Endothelial cell of umbilical vein (primary cell): ENCODE results near the gene TTYH3. TPM values are rescaled to one million over a fixed set of nuclear protein-coding genes. Genes with fewer than 3 reads are reported as not detected.

Experiments
- BruUV-seq: library from RNA; stranded (reverse); fragments of 400-500 nt; replicated peaks from 2 replicates; lab custom pipeline; 2021; lab: Mats Ljungman, UMichigan
- CTCF ChIA-PET: fragments of 300-600, 350-600 bp; sonication (Branson Sonifier 250); formaldehyde crosslinking; loops from one replicate; lab custom pipeline; 2021; ENCODE audit warnings: antibody characterized with exemption, inconsistent platforms; lab: Charles Lee
- POLR2A ChIA-PET: fragments of 300-600, 350-600 bp; sonication (Branson Sonifier 250); formaldehyde crosslinking; loops from one replicate; lab custom pipeline; 2021; ENCODE audit warnings: antibody characterized with exemption, inconsistent platforms; lab: Charles Lee
- DNase-seq: peaks from one replicate; pipeline ENCODE4 v3.0.0-alpha.2; 2011; ENCODE audit warnings: low read depth, low spot score
- FAIRE-seq: peaks from 2 replicates; lab custom pipeline; 2011; peaks lifted over from hg19 to GRCh38; lab: Jason Lieb, UNC
- H2AFZ ChIP-seq: 2 replicates; pipeline ENCODE4 v1.6.0; 2012; ENCODE audit warnings: low read depth, low read length, control low read depth, inconsistent platforms
- H3K27ac ChIP-seq: 2 replicates; pipeline ENCODE4 v1.5.1; 2011; ENCODE audit warnings: low read depth, mild to moderate bottlenecking, control low read depth, low read length, moderate library complexity; ENCODE audit not compliant: insufficient read depth
- H3K27me3 ChIP-seq, 2 experiments: 2 replicates each; pipeline versions ENCODE4 v1.6.0 to v1.6.1; 2011; ENCODE audit warnings: low read length in 2 of 2, mixed read lengths in 1 of 2; ENCODE audit not compliant: control insufficient read depth in 2 of 2, insufficient read depth in 2 of 2
- H3K36me3 ChIP-seq, 2 experiments: 2 replicates in 1 of 2; 3 replicates in 1 of 2; pipeline ENCODE4 v1.5.1; 2011; ENCODE audit warnings: low read length in 2 of 2, mild to moderate bottlenecking in 1 of 2, moderate library complexity in 1 of 2; ENCODE audit not compliant: control insufficient read depth in 2 of 2, insufficient read depth in 2 of 2; ENCODE audit errors: extremely low read depth in 1 of 2
- H3K4me1 ChIP-seq: 3 replicates; pipeline ENCODE4 v1.5.1; 2011; ENCODE audit warnings: mild to moderate bottlenecking, low read length; ENCODE audit not compliant: control insufficient read depth, insufficient read depth; ENCODE audit errors: extremely low read depth
- H3K4me2 ChIP-seq: 2 replicates; pipeline ENCODE4 v1.6.1; 2011; ENCODE audit warnings: low read length, control low read depth, mixed read lengths; ENCODE audit not compliant: insufficient read depth
- H3K4me3 ChIP-seq, 3 experiments: fragments of 200-600 bp in 1 of 3; sonication (generic), shearing (Covaris generic) in 1 of 3; replicated peaks in 1 of 3; 2 replicates each; pipeline ENCODE4 v1.5.1; 2011 to 2016; ENCODE audit warnings: control low read depth in 3 of 3, low read length in 3 of 3, mild to moderate bottlenecking in 2 of 3, inconsistent platforms in 1 of 3, low read depth in 1 of 3, moderate library complexity in 1 of 3; ENCODE audit not compliant: insufficient read depth in 1 of 3
- H3K79me2 ChIP-seq: 2 replicates; pipeline ENCODE4 v1.6.0; 2012; ENCODE audit warnings: low read length, inconsistent platforms; ENCODE audit not compliant: control insufficient read depth, insufficient read depth
- H3K9ac ChIP-seq: replicated peaks from 2 replicates; pipeline ENCODE3; 2011; ENCODE audit warnings: low read length, control low read depth; ENCODE audit not compliant: insufficient read depth; ENCODE audit errors: extremely low read depth
- H3K9me1 ChIP-seq: replicated peaks from 3 replicates; pipeline ENCODE4 v1.6.0; 2011; ENCODE audit warnings: mild to moderate bottlenecking, low read length; ENCODE audit not compliant: control insufficient read depth, insufficient read depth; ENCODE audit errors: extremely low read depth
- H3K9me3 ChIP-seq: replicated peaks from 2 replicates; pipeline ENCODE4 v1.5.1; 2012; ENCODE audit warnings: low read length, inconsistent platforms; ENCODE audit not compliant: control insufficient read depth, insufficient read depth
- H4K20me1 ChIP-seq: replicated peaks from 2 replicates; pipeline ENCODE3; 2011; ENCODE audit warnings: mild to moderate bottlenecking, low read length; ENCODE audit not compliant: control insufficient read depth, insufficient read depth; ENCODE audit errors: extremely low read depth
- EZH2 ChIP-seq: IDR thresholded peaks from 2 replicates; pipeline ENCODE4 v1.6.1; 2012; ENCODE audit warnings: borderline replicate concordance, low read depth, mild to moderate bottlenecking, moderate library complexity, low read length, inconsistent platforms; ENCODE audit not compliant: severe bottlenecking
- FOS ChIP-seq: IDR thresholded peaks from 2 replicates; pipeline ENCODE4 v1.6.1; 2011; ENCODE audit warnings: mild to moderate bottlenecking, low read length, moderate library complexity, borderline replicate concordance; ENCODE audit not compliant: insufficient read depth
- GATA2 ChIP-seq: IDR thresholded peaks from 2 replicates; pipeline ENCODE4 v1.7.0; 2011; ENCODE audit warnings: low read depth, mild to moderate bottlenecking, moderate library complexity, mixed read lengths, low read length; ENCODE audit not compliant: insufficient read length, insufficient read depth
- JUN ChIP-seq: IDR thresholded peaks from 2 replicates; pipeline ENCODE4 v1.6.1; 2011; ENCODE audit warnings: borderline replicate concordance, low read depth; ENCODE audit not compliant: insufficient read length, insufficient read depth
- MYC ChIP-seq: IDR thresholded peaks from one replicate; pipeline ENCODE4 v1.6.1; 2011; ENCODE audit warnings: mild to moderate bottlenecking, low read depth, low read length
- POLR2A ChIP-seq: IDR thresholded peaks from 2 replicates; pipeline ENCODE4 v1.6.1; 2012; ENCODE audit warnings: low read depth, mild to moderate bottlenecking, control low read depth, low read length
- POLR2AphosphoS5 ChIP-seq: IDR thresholded peaks from 2 replicates; pipeline ENCODE4 v1.6.1; 2012; ENCODE audit warnings: low read depth, mild to moderate bottlenecking, control low read depth, low read length, moderate library complexity; ENCODE audit not compliant: insufficient read depth
- dilution Hi-C: fragments of 300-500 bp; cut with MboI; formaldehyde crosslinking; loops from one replicate; pipeline ENCODE4 v1.15.0; 2019; ENCODE audit warnings: low sequenced_read_pairs; ENCODE audit not compliant: extremely low pct_ligation_motif_present
- intact Hi-C: fragments of 100-400 bp; cut with micrococcal nuclease; formaldehyde crosslinking; loops from one replicate; pipeline ENCODE4 v1.10.0; 2022
- polyA plus RNA-seq, 4 experiments: library from polyadenylated mRNA; depleted of rRNA in 3 of 4; stranded (reverse) in 3 of 4; unstranded in 1 of 4; fragments of >200 nt; gene quantifications; 2 replicates each; pipeline versions ENCODE4 v1.2.1 to v1.2.3, GENCODE V29; 2011 to 2012; ENCODE audit warnings: missing spikeins in 1 of 4
- total RNA-seq: library from RNA; stranded (reverse); gene quantifications from 2 replicates; pipeline ENCODE4 v1.2.3, GENCODE V29; 2021
- TF ChIP-seq, protein P1 (sequence below): IDR thresholded peaks from 2 replicates; pipeline ENCODE4 v1.6.1; 2011; ENCODE audit not compliant: insufficient read depth, insufficient read length
- TF ChIP-seq, protein P2 (sequence below), 2 donors: IDR thresholded peaks; 1 replicate in 1 of 2; 2 replicates in 1 of 2; pipeline ENCODE4 v1.5.1; 2011; ENCODE audit warnings: low read length in 2 of 2, mild to moderate bottlenecking in 2 of 2, moderate library complexity in 2 of 2, control low read depth in 1 of 2, inconsistent platforms in 1 of 2, low read depth in 1 of 2; ENCODE audit not compliant: insufficient read depth in 1 of 2; ENCODE audit errors: extremely low read depth in 1 of 2

The TTYH3 gene
- total and polyA plus RNA-seq, 2 donors (not counting 3 experiments of a cell fraction or from before 2014, with no cell fraction given): 143 to 280 TPM

DNA sequence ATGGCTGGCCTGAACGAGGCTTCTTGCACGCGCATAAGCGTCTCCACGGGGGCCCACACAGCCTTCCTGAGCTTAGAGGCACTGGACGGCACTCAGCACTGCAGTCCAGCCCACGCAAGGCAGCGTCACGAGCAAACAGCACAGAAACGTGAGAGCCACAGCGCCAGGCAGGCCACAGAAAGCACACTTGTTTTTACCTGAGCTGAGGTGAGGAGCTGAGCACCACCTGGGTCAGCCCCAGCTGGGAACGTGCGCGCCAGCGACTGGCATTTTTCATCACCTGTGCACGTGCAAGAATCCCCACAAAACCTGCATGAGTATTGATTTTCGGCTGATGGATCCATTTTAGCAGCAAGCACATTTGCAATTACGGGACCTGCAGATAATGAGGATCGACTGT lies 46.3 kb upstream of the TTYH3 start:
- no peak overlapping the region for H3K4me3 ChIP-seq
- no peaks in the 10 kb centered on the region for H3K79me2 ChIP-seq
- no peaks in the 10 kb centered on the region for H3K9me1 ChIP-seq
- no peaks in the 10 kb centered on the region for H3K4me1 ChIP-seq
- POLR2A ChIA-PET: no interaction called here
- dilution Hi-C loops (no loop called here), intact Hi-C loops (no loop called here)
- H3K27me3 ChIP-seq: no peaks in the 10 kb centered on the region
- no peak for FAIRE-seq
- no peaks in the 10 kb centered on the region for H4K20me1 ChIP-seq
- H3K9ac ChIP-seq: no peak overlapping the region
- H3K36me3 ChIP-seq: peaks cover 0 to 2% of the 10 kb centered on the region in 2 experiments
- H3K4me2 ChIP-seq: no peak overlapping the region
- no peak for DNase-seq
- no TSS peak for BruUV-seq
- no peak overlapping the region for H3K27ac ChIP-seq
- H2AFZ ChIP-seq: no peak overlapping the region
- no peaks in the 10 kb centered on the region for H3K9me3 ChIP-seq
- CTCF ChIA-PET: interaction anchor here (1.9 kb wide), 1 partner anchor 12 kb away, joined by 4 read pairs; no protein-coding TSS in a partner anchor
- no peak for TF ChIP-seq POLR2AphosphoS5
- TF ChIP-seq FOS: no peak
- TF ChIP-seq GATA2: no peak
- TF ChIP-seq, protein P1, sequence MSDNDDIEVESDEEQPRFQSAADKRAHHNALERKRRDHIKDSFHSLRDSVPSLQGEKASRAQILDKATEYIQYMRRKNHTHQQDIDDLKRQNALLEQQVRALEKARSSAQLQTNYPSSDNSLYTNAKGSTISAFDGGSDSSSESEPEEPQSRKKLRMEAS: no peak
- TF ChIP-seq MYC: no peak
- TF ChIP-seq, protein P2, sequence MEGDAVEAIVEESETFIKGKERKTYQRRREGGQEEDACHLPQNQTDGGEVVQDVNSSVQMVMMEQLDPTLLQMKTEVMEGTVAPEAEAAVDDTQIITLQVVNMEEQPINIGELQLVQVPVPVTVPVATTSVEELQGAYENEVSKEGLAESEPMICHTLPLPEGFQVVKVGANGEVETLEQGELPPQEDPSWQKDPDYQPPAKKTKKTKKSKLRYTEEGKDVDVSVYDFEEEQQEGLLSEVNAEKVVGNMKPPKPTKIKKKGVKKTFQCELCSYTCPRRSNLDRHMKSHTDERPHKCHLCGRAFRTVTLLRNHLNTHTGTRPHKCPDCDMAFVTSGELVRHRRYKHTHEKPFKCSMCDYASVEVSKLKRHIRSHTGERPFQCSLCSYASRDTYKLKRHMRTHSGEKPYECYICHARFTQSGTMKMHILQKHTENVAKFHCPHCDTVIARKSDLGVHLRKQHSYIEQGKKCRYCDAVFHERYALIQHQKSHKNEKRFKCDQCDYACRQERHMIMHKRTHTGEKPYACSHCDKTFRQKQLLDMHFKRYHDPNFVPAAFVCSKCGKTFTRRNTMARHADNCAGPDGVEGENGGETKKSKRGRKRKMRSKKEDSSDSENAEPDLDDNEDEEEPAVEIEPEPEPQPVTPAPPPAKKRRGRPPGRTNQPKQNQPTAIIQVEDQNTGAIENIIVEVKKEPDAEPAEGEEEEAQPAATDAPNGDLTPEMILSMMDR (IDR thresholded peaks at IDR 0.05; ENCODE audit: extremely low read depth in 1 of 2, insufficient read depth in 1 of 2, low read depth in 1 of 2, low read length in 2 of 2): no peak
- TF ChIP-seq POLR2A: no peak
- TF ChIP-seq EZH2: no peak
- no peak for TF ChIP-seq JUN
